ENCODE data around the gene TENM4.

The TENM4 gene

GRCh38 chr11:79116600-79116999, 324.2 kb downstream of the TENM4 start:
- Histone ChIP-seq H3K27ac (no peak overlapping the region), H3K4me3 (ENCODE audit: low read depth, low read length) (no peak overlapping the region), H3K36me3 (replicated peaks) (no peaks in the 10 kb centered on the region), H3K27me3 (replicated peaks) (no peaks in the 10 kb centered on the region)
- DNase-seq: no peak
- in situ Hi-C loops (cut with HindIII; ENCODE audit: low pct_ligation_motif_present, low sequenced_read_pairs): no loop called here
- no peak for TF ChIP-seq CTCF (IDR thresholded peaks at IDR 0.05; ENCODE audit: low read depth, low read length, missing control alignments)

DNA sequence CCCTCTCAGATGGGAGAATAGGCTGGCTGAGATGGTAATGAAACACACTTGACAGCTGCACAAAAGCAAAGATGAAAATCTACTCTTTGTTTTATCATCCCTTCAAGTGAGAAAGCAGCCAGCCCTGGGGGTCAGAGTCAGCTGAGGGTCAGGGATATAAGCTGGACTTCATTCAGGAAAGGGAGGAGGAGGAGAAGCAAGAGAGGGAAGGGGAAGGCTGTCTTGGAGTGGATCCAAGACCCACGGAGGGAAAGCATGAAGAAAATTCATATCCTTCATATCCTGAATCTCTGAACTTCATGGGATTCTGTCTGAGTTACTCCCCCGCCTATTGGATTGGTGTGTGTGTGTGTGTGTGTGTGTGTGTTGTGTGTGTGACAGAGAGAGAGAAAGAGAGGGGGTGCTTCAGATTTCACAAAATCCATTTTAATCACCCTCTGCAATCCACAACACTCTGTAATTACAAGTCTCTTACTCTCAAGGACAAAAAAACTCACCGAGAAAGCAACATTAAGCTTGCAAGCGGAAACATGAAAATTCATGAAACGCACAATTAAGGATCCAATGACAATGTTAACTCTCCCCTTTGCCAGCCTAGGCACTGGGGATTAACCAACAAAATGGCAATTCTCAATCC, 327.7 kb downstream of the TENM4 start:
- in situ Hi-C loops (cut with HindIII; ENCODE audit: low pct_ligation_motif_present, low sequenced_read_pairs): no loop called here
- no peak overlapping the region for H3K4me3 ChIP-seq (ENCODE audit: low read depth, low read length)

DNA sequence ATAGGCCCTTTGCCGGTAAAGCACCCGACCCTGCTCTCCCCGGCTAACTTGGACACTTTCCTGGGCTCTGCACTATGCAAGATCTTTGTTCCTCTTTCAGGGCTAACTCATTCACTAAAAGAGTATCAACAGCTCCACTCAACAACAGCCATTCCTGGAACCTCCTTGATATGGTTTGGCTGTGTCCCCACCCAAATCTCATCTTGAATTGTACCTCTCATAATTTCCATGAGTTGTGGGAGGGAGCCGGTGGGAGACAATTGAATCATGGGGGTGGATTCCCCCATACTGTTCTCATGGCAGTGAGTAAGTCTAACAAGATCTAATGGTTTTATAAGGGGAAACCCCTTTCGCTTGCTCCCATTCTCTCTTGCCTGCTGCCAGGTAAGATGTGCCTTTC, 330.0 kb downstream of the TENM4 start:
- Histone ChIP-seq H3K27me3 (replicated peaks) (no peaks in the 10 kb centered on the region), H3K4me3 (ENCODE audit: low read depth, low read length) (no peak overlapping the region), H3K27ac (no peak overlapping the region), H3K36me3 (replicated peaks) (no peaks in the 10 kb centered on the region)
- TF ChIP-seq CTCF (IDR thresholded peaks at IDR 0.05; ENCODE audit: low read depth, low read length, missing control alignments): no peak
- no peak for DNase-seq
- in situ Hi-C loops (cut with HindIII; ENCODE audit: low pct_ligation_motif_present, low sequenced_read_pairs): no loop called here

More for the DNA sequence above, 327.7 kb downstream of the TENM4 start:
- Histone ChIP-seq H3K36me3 (replicated peaks) (no peaks in the 10 kb centered on the region), H3K27me3 (replicated peaks) (no peaks in the 10 kb centered on the region), H3K27ac (no peak overlapping the region)
- no peak for DNase-seq
- no peak for TF ChIP-seq CTCF (IDR thresholded peaks at IDR 0.05; ENCODE audit: low read depth, low read length, missing control alignments)

- H3K27ac ChIP-seq: no peak overlapping the region
- DNase-seq: no peak
- in situ Hi-C loops (cut with HindIII; ENCODE audit: low pct_ligation_motif_present, low sequenced_read_pairs): no loop called here
- no peaks in the 10 kb centered on the region for H3K36me3 ChIP-seq (replicated peaks)
- H3K27me3 ChIP-seq (replicated peaks): no peaks in the 10 kb centered on the region
- no peak for TF ChIP-seq CTCF (IDR thresholded peaks at IDR 0.05; ENCODE audit: low read depth, low read length, missing control alignments)
- H3K4me3 ChIP-seq (ENCODE audit: low read depth, low read length): no peak overlapping the region
These were observed 330.5 kb downstream of the TENM4 start for GRCh38 chr11:79110321-79110720.

DNA sequence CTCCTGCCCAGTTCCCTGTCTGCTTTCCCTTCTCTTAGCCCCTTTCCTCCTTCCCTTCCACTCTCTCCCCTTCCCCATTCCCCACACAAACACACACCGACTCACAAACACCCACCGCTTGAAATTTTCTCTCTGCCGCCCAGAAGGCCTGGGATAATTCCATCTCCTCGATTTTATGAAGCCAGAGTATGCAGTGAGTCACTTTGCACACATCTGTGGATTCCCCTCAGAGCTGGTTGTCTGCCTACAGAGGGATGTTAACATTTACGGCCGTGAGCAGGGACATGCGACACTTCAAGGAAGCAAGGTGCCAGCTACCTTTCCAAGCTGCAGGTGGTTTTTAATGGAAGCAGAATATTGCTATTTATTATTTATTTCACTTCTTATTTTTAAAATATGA, 332.0 kb downstream of the TENM4 start:
- no peak for DNase-seq
- Histone ChIP-seq H3K36me3 (replicated peaks) (no peaks in the 10 kb centered on the region), H3K4me3 (ENCODE audit: low read depth, low read length) (no peak overlapping the region), H3K27me3 (replicated peaks) (no peaks in the 10 kb centered on the region), H3K27ac (no peak overlapping the region)
- in situ Hi-C loops (cut with HindIII; ENCODE audit: low pct_ligation_motif_present, low sequenced_read_pairs): no loop called here
- no peak for TF ChIP-seq CTCF (IDR thresholded peaks at IDR 0.05; ENCODE audit: low read depth, low read length, missing control alignments)

GRCh38 chr11:79102840-79103239, 338.0 kb downstream of the TENM4 start:
- no peaks in the 10 kb centered on the region for H3K36me3 ChIP-seq (replicated peaks)
- no peak overlapping the region for H3K27ac ChIP-seq
- no peak overlapping the region for H3K4me3 ChIP-seq (ENCODE audit: low read depth, low read length)
- no peak for TF ChIP-seq CTCF (IDR thresholded peaks at IDR 0.05; ENCODE audit: low read depth, low read length, missing control alignments)
- no peaks in the 10 kb centered on the region for H3K27me3 ChIP-seq (replicated peaks)
- DNase-seq: no peak
- in situ Hi-C loops (cut with HindIII; ENCODE audit: low pct_ligation_motif_present, low sequenced_read_pairs): no loop called here

All from brain microvascular endothelial cell (primary cell).